Measurements from ENCODE around the gene CCL15.

GRCh38 chr17:35978346-35978745 lies 23.0 kb downstream of the CCL15 start:
- TF ChIP-seq CTCF (IDR thresholded peaks at IDR 0.05): no peak
- no peak for TF ChIP-seq POLR2A (IDR thresholded peaks at IDR 0.05)

All from breast epithelium (tissue), 3 donors.